Thymus (tissue), 11 donors: ENCODE measurements around the gene RHOJ. TPM values are rescaled to one million over a fixed set of nuclear protein-coding genes. Genes with fewer than 3 reads are reported as not detected.

ENCODE experiments used
- DNase-seq, 9 donors: peaks; one replicate each; pipeline ENCODE4 v3.0.0-alpha.2; 2013; ENCODE audit warnings: low spot score in 9 of 9, low read depth in 6 of 9, missing footprints in 1 of 9
- H3K27ac ChIP-seq, 2 donors: one replicate each; pipeline ENCODE4 v1.5.1; 2013; ENCODE audit warnings: control low read depth in 1 of 2, low read depth in 1 of 2, low read length in 1 of 2, mild to moderate bottlenecking in 1 of 2, moderate library complexity in 1 of 2
- H3K27me3 ChIP-seq, 2 donors: one replicate each; pipeline ENCODE4 v1.5.1; 2013; ENCODE audit warnings: low read length in 1 of 2; ENCODE audit not compliant: control insufficient read depth in 2 of 2, insufficient read depth in 1 of 2
- H3K36me3 ChIP-seq, 2 donors: one replicate each; pipeline ENCODE4 v1.5.1; 2013; ENCODE audit warnings: low read length in 1 of 2, mild to moderate bottlenecking in 1 of 2, moderate library complexity in 1 of 2; ENCODE audit not compliant: control insufficient read depth in 2 of 2, insufficient read depth in 2 of 2
- H3K4me1 ChIP-seq, 2 donors: one replicate each; pipeline ENCODE4 v1.5.1; 2013; ENCODE audit warnings: low read length in 2 of 2; ENCODE audit not compliant: control insufficient read depth in 2 of 2, insufficient read depth in 2 of 2
- H3K4me3 ChIP-seq, 2 donors: one replicate each; pipeline ENCODE4 v1.5.1; 2013; ENCODE audit warnings: low read length in 2 of 2, control low read depth in 1 of 2, mild to moderate bottlenecking in 1 of 2
- H3K9me3 ChIP-seq, 2 donors: one replicate each; pipeline ENCODE4 v1.5.1; 2013; ENCODE audit warnings: low read length in 1 of 2, mild to moderate bottlenecking in 1 of 2; ENCODE audit not compliant: control insufficient read depth in 2 of 2, insufficient read depth in 1 of 2
- whole genome bisulfite sequencing: extraction: QIAGEN DNeasy Blood & Tissue Kit; methylation state at CpG from one replicate; pipeline ENCODE4 v1.1.7; 2013; 5-methylcytosine and 5-hydroxymethylcytosine counted together
- polyA plus RNA-seq: library from polyadenylated mRNA; stranded (reverse); fragments of 200-250 nt; gene quantifications from one replicate; pipeline ENCODE4 v1.2.3, GENCODE V29; 2013
- total RNA-seq: library from RNA; stranded (reverse); fragments of 120-200 nt; gene quantifications from one replicate; pipeline ENCODE4 v1.2.4, GENCODE V29; 2013
- donor health status: healthy.

The RHOJ gene
- total and polyA plus RNA-seq, 2 donors = 1.0 to 6.0 TPM

DNA sequence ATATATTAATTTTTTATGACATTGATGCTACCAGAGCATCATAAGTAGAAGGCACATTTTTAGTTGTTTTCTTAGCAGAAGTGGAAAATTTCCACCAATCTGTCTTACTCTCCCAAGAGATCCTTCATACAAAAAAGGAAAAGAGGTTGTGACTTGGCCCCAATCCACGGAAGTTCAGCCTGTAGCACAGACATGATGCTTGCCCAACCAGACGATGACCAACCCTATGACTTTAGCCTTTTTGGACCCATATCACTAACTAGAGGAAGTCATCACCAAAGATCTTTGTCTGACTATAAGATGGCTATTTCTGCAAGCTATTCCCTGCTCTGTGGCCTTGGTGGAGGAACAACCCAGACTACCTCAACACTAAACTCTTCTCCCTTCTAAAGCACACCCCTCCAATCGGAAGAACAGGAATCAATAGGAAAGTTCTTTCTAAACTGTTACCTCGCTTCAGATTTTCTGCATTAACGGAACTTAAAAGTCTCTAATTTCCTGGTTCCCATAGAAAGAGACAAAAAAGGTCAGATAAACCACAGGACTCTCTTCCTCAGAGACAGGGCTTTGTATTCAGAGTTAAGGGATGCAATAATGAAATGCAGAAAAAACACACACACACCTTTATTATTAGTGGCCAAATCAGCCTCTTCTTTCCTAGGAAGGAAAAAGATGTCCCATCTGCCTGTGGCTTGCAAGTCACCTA, 4.1 kb upstream of the RHOJ start:
- peaks cover 0 to 4% of the 10 kb centered on the region in 2 donors for H3K27me3 ChIP-seq
- H3K27ac ChIP-seq = no peak overlapping the region
- no peaks in the 10 kb centered on the region for H3K9me3 ChIP-seq
- DNase-seq = no peak
- no peaks in the 10 kb centered on the region for H3K36me3 ChIP-seq
- no peaks in the 10 kb centered on the region for H3K4me1 ChIP-seq
- H3K4me3 ChIP-seq = no peak overlapping the region
- WGBS = 93% methylated on average over 5 of the region's 5 CpGs

DNA sequence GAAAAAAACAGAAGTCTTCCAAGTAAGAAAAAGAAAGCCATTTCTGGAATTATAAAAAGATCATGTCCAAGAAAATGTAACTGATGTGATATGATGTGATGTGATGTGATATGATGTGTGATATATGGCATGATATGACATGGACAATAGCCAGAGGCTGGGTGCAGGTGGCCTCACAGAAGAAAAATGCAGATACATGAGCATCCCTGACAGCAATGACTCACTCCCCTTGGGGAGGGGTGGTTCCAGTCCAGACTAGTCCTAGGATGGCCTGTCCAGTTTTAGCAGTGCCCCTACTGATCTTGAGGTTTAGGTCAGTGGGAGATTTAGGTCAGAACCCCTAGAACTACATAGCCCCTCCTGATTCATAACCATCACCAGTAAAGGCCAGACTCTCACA, 3.5 kb upstream of the RHOJ start:
- H3K9me3 ChIP-seq = no peaks in the 10 kb centered on the region
- peaks cover 0 to 4% of the 10 kb centered on the region in 2 donors for H3K27me3 ChIP-seq
- no peaks in the 10 kb centered on the region for H3K36me3 ChIP-seq
- no peak overlapping the region for H3K27ac ChIP-seq
- no peak for DNase-seq
- no peak overlapping the region for H3K4me3 ChIP-seq
- H3K4me1 ChIP-seq = no peaks in the 10 kb centered on the region

DNA sequence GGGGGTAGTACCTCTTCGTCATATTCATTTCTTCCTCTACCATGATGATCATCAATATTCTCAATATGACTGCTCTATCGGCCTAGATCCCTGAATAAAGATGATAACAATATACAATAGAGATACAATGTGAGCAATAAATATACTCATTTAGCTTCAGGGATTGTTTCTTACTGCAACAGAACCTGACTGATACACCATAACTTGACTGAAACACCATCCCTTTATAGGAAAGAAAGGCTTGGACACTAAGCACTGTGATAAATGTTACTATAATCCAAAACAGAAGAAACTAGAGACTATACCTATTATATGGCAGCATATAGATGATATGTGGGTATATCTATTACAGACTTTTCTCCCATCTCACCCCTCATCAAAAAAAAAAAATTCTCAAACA, 1.2 kb upstream of the RHOJ start:
- H3K27ac ChIP-seq = no peak overlapping the region
- H3K9me3 ChIP-seq = no peaks in the 10 kb centered on the region
- WGBS = 99% methylated on average over 2 of the region's 2 CpGs

DNA sequence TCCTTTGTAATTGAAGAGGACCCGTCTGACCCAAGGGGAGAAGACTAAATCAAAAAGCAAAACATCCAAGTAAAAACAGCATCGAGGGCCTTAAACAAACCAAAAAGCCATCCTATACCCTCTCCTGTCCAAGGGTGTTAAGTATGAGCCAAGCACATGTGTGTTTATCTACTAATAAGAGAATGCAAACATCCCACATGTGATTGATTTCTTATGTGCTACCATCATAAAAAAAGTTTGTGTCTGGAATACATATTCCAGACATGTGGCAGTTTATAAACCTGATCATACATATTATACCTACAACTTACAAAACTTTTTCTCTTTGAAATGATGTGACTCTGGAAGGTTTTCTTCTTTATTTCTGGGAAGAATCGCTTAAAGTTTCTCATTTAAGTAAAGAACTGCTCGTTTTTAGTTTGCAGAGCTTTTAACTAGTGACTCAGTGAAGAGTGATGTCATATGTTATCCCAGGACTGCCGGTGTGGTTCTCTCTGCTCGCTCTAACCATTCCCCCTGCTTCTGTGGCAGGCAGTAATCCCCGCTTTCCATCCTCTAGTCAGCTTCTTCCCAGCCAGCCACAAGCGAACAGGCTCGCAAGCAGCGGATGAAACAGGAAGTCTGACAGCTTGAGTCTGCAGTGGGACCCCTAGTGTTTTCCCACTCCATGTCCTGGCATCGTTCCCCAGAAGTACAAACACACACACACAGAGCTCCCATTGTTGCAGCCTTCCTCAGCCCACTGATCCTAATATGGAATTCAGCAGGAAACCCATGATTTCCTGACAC, 431 bp upstream of the RHOJ start:
- peaks cover 0 to 4% of the 10 kb centered on the region in 2 donors for H3K27me3 ChIP-seq
- H3K36me3 ChIP-seq = no peaks in the 10 kb centered on the region
- WGBS = 22% methylated on average over 11 of the region's 11 CpGs
- no peaks in the 10 kb centered on the region for H3K9me3 ChIP-seq
- peak overlapping the region; percentile 31 to 36 for H3K27ac ChIP-seq
- no peaks in the 10 kb centered on the region for H3K4me1 ChIP-seq
- H3K4me3 ChIP-seq = no peak overlapping the region
- peak in 4 of 9 donors; percentile 2 to 13 (median 8) for DNase-seq

More for the DNA sequence above, 1.2 kb upstream of the RHOJ start:
- Histone ChIP-seq H3K4me3 (no peak overlapping the region), H3K27me3 (peaks cover 0 to 4% of the 10 kb centered on the region in 2 donors), H3K4me1 (no peaks in the 10 kb centered on the region), H3K36me3 (no peaks in the 10 kb centered on the region)
- no peak for DNase-seq

DNA sequence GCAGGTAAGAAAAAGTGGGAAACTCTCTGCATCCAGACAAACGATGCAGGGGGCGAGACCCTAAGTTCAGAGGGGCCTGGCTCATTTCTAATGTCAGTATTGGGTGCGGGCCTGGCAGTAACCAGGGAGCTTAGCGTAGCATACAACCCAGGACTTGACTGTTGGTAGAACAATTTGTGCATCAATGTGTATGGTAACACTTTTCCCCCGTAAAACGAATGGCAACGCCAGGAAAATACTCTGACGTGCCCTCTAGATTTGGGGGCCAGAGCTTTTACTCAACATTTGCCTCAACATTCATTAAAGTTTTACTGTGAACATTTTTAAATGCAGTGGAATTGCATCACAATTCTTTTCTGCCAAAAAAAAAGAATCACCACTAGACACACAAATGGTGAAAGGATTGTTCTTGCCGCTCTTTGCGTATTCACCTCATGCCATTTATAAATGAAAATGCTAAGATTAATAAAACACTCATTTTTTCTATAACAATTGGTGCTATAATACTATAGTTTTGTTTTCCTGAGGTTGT, 867 bp downstream of the RHOJ start:
- peak overlapping the region in 1 of 2 donors; percentile 75 for H3K27ac ChIP-seq
- H3K4me1 ChIP-seq = no peaks in the 10 kb centered on the region
- H3K27me3 ChIP-seq = peaks cover 0 to 4% of the 10 kb centered on the region in 2 donors
- H3K4me3 ChIP-seq = peak overlapping the region in 1 of 2 donors; percentile 2
- no peaks in the 10 kb centered on the region for H3K9me3 ChIP-seq
- 74% methylated on average over 10 of the region's 10 CpGs for WGBS
- no peak for DNase-seq
- no peaks in the 10 kb centered on the region for H3K36me3 ChIP-seq

DNA sequence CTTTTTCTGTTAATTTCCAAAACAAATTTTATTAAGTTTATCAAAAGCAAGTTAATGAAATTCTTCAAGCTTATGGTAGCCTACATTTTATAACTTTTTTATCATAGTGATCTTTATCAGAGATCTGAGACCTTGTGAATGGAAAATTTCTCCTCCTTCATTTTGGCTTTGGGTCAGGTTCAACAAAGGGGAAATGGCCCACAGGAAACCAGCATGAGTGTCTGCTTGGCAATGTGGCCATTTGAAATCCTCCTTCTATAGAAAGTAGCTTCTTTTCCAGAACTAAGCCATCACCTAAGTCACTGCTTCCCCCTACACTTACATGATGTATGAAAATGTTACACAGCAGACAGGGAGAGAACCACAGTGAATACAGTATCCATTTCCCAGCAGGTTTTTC, 1.6 kb downstream of the RHOJ start:
- Histone ChIP-seq H3K9me3 (no peaks in the 10 kb centered on the region), H3K4me3 (no peak overlapping the region), H3K4me1 (no peaks in the 10 kb centered on the region), H3K27me3 (peaks cover 0 to 4% of the 10 kb centered on the region in 2 donors), H3K27ac (no peak overlapping the region), H3K36me3 (no peaks in the 10 kb centered on the region)
- no peak for DNase-seq

DNA sequence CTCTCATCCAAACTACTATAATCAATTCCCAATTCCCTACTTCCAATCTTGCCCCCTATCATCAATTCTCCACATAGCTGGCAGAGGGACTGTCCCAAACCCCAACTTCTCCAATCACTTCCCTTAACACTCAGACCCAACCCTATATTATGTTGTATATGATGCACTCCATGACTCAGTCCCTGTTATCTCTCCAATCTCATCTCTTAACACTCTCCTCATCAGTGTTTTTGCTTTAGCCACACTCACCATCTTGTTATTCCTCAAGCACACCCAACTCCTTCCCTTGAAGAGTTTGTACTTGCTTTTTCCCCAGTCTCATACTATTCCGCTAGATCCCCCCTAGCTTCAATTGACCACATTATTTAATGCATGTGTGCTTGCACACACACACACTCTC, 4.9 kb downstream of the RHOJ start:
- DNase-seq = no peak
- Histone ChIP-seq H3K36me3 (no peaks in the 10 kb centered on the region), H3K4me3 (no peak overlapping the region), H3K27ac (no peak overlapping the region), H3K27me3 (peaks cover 0 to 4% of the 10 kb centered on the region in 2 donors), H3K9me3 (no peaks in the 10 kb centered on the region), H3K4me1 (no peaks in the 10 kb centered on the region)
- 100% methylated on average over 1 of the region's 1 CpG for WGBS

DNA sequence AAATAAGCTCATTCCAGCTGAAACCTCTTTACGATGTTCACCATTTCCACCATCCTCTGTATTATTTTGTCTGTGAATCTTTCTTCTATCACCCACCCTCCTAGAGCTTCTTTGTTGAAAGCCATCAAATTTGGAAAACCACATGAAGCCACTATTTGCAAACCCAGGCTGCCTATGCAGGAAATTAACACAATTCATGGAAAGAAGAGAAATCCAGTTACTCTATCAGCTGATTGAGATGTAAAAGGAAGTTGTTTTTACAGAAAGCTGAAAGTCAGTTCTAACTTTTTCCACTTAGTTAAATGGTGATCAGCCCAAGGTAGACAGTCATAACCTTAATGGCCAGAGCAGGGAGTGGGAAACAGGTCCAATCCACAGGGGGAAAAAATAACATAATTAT, 6.6 kb downstream of the RHOJ start:
- no peaks in the 10 kb centered on the region for H3K27me3 ChIP-seq
- WGBS = 0% methylated on average over 1 of the region's 1 CpG
- DNase-seq = no peak

DNA sequence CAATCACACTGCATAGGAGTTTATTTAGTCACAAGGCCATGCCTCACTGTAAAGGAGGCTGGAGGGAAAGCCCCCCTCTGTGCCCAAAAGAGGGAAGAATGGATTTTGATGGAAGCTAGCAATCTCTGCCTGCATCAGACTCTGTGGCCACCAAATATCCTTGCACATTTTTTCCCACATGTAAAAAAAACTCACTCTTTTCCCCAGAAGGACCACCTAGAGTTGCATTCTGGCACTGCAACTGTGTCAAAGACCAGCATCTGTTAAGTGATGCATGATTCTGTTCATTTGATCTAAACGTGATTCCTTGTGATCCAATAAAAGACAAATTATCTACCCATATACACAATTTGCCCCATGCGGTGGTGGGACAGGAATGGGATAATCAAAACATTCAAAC, 8.0 kb downstream of the RHOJ start:
- 95% methylated on average over 2 of the region's 2 CpGs for WGBS
- H3K27ac ChIP-seq = no peak overlapping the region

More for the DNA sequence above, 6.6 kb downstream of the RHOJ start:
- Histone ChIP-seq H3K9me3 (no peaks in the 10 kb centered on the region), H3K27ac (no peak overlapping the region), H3K4me3 (no peak overlapping the region), H3K36me3 (no peaks in the 10 kb centered on the region), H3K4me1 (no peaks in the 10 kb centered on the region)

More for the DNA sequence above, 8.0 kb downstream of the RHOJ start:
- H3K4me1 ChIP-seq = no peaks in the 10 kb centered on the region
- DNase-seq = no peak
- H3K9me3 ChIP-seq = no peaks in the 10 kb centered on the region
- no peaks in the 10 kb centered on the region for H3K36me3 ChIP-seq
- H3K27me3 ChIP-seq = no peaks in the 10 kb centered on the region
- H3K4me3 ChIP-seq = no peak overlapping the region
